RPMI8226 (cell line): ENCODE measurements around the gene MIAT.

ENCODE experiments used
- DNase-seq: peaks from one replicate; pipeline ENCODE4 v3.0.0-alpha.2; 2015

Gene MIAT

DNA sequence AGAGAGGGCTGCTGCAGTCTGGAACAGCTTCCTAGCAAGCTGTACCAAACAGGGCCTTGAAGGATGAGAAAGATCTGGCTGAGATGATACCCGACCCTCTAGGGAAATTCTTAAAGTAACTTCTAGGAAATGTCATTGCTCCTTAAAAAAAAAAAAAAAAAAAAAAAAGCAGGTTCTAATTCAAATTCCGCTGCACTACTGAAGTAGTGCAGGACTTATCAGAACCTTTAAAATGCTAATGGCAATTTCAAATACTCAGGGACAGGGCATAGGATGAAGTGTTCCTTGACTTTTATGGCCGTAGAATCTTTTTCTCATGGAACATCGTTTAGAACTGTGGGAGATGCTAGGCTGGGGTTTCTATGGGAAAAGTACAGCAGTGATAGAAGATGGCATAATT lies 13.1 kb downstream of the MIAT start:
- no peak for DNase-seq

- no peak for DNase-seq
Measured at GRCh38 chr22:26671317-26672059, 14.1 kb downstream of the MIAT start.

DNA sequence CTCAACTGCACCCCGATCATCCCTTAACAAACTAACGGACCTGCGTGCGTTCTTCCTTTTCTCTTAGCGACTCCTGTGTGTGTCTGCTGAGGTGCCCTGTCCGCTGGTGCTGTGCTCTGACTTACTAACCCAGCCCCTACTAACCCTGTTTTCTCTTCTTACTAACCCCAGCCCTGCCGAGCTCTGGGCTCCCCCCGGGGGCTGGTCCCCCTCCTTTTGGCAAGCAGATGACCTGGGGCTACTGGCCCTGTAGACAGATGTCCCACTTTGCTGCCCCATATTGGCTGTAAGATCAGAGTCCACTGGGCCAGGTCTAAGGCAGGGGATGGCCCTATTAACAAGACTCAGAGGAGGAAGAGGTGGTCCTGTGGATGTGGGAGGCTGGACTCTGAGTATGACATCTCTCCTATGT lies 14.7 kb downstream of the MIAT start:
- DNase-seq: no peak

- DNase-seq: peak; percentile 95
Measured at GRCh38 chr22:26672590-26673468, 15.4 kb downstream of the MIAT start.

DNA sequence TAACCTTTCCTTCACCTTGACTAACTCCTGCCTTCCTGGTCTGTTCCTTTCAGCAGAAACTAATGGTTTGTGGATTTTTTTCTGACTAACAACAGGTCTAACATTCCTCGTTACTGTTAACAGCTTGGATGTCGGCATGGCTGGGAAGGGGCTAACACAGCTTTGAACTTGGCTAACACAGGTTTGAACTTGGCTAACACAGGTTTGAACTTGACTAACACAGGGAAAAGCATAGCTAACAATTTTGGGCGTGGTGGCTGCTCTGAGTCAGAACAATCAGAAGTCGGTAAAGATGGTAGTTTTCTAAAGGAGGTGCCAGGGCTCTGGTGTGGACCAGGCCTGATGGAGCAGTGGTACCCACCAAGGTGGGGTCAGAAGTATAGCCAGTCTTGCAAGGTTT lies 16.1 kb downstream of the MIAT start:
- no peak for DNase-seq

- DNase-seq: peak; percentile 63
Measured at GRCh38 chr22:26674211-26675190, 17.1 kb downstream of the MIAT start.

DNA sequence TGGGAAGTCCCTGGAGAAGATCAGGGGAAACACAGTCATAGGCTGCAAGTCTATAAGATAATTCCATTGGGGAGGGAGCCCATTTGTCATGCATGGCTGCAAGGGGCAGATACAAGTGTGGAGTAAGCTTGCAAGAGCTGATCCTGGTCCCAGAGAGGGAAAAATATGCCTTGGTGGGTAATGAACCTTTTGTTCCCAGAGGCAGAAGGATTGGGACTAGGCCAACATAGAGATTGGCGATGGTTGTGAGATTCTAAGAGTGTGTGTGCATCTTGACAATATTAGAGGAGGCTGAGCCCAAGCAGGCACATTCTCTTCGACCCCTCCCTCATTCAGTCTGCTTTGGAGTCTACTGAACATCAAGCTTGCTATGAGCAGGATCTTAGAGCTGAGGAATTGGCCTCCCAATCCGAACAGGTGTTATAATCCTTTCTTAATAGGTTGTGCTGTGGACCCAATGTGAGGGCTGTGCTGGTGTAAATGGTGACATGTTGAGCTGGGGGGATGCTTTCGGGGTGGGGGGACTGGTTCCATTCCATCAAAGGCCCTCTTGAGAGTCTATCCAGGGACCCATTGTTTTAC lies 18.4 kb downstream of the MIAT start:
- no peak for DNase-seq

DNA sequence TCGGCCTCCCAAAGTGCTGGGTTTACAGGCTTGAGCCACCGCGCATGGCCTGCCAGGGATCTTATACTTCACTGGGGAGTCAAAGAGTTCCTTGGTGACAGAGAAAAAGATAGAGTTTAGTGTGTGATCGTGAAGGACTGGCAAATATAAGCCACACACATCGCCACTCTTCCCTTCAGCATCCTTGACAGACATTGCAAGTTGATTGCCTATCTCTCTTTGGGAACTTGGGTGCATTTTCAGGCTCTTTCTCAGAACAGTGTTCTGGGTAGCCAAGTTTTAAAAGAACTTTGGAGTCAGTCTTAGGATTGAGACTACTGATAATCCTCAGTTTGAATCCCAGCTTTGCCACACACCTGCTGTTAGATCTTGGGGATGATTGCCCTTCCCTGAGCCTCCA lies 19.8 kb downstream of the MIAT start:
- no peak for DNase-seq

GRCh38 chr22:26679003-26679629 lies 21.7 kb downstream of the MIAT start:
- DNase-seq: peak; percentile 76

DNA sequence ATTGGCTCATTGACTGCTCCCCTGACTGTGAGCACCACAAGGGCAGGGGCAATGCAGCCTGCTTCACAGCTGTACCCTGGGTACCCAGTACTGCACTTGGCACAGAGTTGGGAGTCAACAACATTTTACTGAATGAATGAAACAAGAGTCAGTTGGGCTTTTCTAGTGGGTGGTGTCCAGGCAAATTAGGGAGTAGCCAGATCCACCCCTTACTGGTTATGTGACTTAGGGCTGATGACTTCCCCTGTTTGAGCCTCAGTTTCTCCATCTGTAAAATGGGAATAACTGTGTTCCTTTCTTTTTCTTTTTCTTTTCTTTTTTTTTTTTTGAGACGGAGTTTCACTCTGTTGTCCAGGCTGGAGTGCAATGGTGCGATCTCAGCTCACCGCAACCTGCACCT lies 23.1 kb downstream of the MIAT start:
- DNase-seq: no peak

DNA sequence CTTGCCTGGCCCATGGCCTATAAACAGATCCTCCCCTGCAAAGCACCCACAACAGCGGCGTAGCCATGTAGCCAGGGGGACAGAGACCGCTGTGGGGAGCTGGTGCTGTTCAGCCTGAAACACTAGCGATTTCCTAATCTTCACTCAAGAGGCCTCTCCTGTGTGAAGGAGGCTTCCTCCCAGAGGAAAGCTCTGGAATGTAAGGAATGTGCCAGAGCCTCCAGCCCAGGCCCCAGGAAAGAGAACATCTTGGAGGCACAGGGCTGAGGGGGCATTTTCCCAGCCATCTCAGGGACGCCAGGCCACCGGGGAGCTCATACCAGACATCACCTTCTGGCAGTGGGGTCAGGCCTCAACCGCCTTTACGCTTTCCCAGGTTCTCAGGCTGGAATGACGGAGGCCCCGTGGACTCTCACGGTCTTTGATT lies 24.0 kb downstream of the MIAT start:
- no peak for DNase-seq

GRCh38 chr22:26684168-26684567 lies 26.8 kb downstream of the MIAT start:
- DNase-seq: no peak

GRCh38 chr22:26685601-26686000 lies 28.2 kb downstream of the MIAT start:
- no peak for DNase-seq

DNA sequence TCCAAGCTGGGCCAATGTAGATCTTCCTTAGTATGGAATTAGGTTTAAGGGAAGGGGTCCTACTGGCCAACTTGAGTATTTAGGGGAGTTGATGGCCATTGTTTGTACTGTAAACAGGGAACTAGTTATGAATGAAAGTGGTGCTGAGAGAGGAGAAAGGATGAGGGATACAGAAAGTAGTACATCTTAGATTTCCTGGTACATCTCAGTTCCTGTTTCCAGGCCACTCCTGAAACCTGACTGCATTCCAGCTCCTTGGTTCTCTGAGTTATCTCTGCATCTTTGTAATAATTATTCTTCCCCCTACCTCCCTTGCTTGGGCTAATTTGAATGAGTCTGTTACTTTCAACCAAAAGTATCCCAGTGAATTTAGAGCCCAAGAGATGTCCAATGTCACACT lies 30.1 kb downstream of the MIAT start:
- DNase-seq: no peak

DNA sequence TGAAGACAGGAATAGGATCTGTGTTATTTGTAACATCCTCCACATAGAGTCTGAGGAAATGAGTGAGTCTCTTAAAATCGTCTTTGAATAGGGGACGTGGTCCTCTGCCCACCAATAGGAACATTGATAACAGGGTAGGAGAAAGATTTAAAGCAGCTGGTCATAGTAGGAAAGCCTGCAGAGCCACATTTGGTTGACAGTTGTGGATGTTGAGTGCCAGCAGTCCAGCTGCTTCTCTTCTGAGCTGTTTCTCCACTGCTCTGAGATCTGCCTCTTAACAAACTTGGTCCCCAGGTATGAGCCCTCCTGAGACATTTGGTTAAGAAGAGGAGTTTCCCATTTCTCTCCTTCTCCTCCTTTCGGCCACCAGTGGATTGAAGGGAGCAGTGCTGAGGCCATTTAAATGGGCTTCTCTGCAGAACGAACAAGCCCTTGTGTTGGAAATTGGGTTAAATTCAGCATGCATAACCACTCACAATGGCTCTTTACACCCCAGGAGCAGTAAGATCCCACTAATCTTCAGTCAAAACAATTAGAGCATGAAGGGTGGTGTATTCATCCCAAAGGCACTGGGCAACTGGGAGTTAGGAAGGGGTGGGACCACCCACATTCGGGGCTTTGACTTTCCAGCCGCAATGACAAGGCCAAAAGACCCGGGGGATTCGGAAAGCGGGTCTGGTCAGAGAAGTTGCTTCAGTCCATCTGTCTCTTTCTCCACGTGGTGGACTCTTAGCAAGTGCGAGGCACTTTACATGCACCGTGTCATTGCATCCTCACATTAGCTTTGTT lies 32.3 kb downstream of the MIAT start:
- no peak for DNase-seq

DNA sequence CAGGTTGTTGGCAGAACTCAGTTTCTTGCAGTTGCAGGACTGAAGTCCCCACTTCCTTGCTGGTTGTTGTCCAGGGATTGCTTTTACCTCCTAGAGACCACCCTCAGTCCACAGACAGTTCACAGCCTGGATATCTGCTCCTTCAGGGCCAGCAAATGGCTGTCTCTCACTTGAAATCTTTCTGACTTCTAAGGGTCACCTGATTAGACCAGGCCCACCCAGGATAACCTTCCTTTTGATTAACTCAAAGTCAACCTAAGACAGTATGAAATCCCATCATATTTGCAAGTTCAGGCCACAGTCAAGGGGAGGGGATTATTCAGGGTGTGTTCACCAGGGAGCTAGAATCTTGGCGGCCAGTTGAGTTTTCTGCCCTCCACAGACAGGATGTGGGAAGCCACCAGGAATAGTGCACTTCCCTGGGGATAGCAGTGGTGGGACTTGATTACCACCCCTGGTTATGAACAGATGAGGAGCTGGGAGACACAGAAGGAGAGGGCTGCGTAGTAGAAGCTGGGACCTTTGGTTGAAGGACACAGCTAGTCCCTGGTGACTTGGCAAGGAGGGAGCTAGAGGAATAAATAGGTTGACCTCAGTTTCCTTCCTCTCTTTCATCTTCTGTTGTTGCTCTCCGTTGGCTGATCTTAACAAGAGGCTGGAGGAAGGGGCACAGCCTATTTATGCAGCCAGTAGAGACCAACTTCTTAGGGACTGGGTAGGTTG lies 33.4 kb downstream of the MIAT start:
- DNase-seq: no peak

GRCh38 chr22:26691377-26691716 lies 34.0 kb downstream of the MIAT start:
- DNase-seq: no peak

DNA sequence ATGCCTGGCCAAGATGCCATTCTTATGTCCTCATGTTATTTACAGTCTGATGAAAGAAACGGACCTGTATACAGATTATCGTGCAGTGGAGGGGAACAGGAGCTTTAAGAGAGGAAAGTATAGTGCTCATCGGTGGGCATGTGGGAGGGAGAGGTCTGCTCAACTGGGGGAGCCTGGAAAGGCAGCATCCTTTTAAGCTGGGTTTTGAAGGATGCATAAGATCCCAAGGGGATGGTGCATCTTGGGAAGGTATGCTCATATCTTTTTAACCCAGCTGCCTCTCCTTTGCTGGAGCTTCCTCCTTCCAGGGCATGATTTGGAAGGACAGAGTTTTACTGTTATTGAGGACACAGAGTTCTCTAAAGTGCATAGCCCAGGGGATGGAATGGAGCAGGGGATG lies 34.8 kb downstream of the MIAT start:
- DNase-seq: no peak

- no peak for DNase-seq
Measured at GRCh38 chr22:26697151-26697550, 39.8 kb downstream of the MIAT start.

DNA sequence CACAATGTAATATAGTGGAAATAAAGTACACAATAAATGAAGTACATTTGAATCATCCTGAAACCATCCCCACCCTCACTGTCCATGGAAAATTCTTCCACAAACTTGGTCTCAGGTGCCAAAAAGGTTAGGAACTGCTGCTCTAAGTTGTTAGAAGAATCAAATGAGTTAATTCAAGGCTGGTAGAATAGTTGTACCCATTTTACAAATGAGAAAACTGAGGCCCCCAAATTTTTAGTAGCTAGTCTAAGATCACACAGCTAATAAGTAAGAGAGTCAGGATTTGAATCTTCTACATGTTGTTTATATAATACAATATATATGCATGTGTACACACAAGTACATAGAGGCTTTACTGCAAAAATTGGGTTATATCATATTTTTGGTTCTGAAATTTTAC lies 43.1 kb downstream of the MIAT start:
- no peak for DNase-seq

DNA sequence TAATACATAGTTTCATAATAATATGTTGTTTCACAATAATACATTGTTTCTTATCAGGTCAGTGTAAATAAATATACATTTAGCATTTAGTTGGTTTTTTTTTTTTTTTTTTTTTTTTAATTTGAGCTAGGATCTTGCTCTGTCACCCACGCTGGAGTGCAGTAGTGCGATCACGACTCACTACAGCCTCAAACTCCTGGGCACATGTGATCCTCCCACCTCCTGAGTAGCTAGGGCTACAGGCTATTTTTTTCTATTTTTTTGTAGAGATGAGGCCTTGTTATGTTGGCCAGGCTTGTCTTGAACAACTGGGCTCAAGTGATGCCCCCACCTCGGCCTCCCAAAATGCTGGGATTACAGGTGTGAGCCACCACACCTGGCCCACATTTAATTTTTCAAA lies 43.5 kb downstream of the MIAT start:
- no peak for DNase-seq
